ENCODE data around the gene TRAF3IP1.

Gene TRAF3IP1

DNA sequence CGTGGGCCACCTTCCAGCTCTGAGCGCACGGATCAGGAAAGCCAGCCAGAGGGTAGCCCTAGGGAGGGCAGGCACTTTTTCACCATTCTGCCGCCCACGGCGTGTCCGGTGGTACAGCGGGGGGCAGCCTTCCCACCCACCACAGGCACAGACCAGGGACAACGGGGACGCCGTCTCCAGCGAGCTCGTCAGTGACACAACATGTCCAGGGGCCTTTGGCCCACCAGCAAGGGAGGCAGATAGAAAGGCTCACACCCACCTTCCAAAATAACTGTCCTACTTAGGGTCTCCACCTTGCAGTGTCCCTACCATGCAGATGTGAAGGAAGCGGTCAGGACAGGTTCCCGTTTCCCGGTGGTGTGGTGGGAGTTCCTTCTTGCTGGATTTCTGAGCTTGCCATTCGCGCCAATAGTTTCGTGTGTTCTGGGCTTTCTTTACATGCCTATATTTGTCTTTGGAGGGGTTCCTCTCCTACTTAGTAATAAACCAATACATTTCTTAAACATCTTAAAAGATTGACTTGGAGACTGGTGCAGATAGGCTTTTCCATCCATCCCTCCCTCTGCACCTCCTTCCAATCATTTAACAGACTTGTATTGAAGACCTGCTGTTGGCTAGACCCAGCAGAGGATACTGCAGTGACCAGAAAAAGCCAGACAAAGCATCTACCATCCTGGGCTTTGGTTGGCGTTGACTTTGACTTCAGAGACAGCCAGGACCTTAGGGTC is 107.3 kb downstream of the TRAF3IP1 start:
- TF ChIP-seq, protein P1, sequence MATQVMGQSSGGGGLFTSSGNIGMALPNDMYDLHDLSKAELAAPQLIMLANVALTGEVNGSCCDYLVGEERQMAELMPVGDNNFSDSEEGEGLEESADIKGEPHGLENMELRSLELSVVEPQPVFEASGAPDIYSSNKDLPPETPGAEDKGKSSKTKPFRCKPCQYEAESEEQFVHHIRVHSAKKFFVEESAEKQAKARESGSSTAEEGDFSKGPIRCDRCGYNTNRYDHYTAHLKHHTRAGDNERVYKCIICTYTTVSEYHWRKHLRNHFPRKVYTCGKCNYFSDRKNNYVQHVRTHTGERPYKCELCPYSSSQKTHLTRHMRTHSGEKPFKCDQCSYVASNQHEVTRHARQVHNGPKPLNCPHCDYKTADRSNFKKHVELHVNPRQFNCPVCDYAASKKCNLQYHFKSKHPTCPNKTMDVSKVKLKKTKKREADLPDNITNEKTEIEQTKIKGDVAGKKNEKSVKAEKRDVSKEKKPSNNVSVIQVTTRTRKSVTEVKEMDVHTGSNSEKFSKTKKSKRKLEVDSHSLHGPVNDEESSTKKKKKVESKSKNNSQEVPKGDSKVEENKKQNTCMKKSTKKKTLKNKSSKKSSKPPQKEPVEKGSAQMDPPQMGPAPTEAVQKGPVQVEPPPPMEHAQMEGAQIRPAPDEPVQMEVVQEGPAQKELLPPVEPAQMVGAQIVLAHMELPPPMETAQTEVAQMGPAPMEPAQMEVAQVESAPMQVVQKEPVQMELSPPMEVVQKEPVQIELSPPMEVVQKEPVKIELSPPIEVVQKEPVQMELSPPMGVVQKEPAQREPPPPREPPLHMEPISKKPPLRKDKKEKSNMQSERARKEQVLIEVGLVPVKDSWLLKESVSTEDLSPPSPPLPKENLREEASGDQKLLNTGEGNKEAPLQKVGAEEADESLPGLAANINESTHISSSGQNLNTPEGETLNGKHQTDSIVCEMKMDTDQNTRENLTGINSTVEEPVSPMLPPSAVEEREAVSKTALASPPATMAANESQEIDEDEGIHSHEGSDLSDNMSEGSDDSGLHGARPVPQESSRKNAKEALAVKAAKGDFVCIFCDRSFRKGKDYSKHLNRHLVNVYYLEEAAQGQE (IDR thresholded peaks at IDR 0.05; ENCODE audit: insufficient read depth in 1 of 2, low read depth in 2 of 2, low read length in 2 of 2) = no peak
- no peak for TF ChIP-seq FOXP2 (optimal IDR thresholded peaks at IDR 0.05; ENCODE audit: borderline replicate concordance, extremely low read depth, extremely low read length, insufficient read depth)
- no peak for TF ChIP-seq SIN3A (IDR thresholded peaks at IDR 0.05; ENCODE audit: borderline replicate concordance, insufficient read depth, low read length)
- TF ChIP-seq TAF1 (IDR thresholded peaks at IDR 0.05; ENCODE audit: borderline replicate concordance, insufficient read depth, low read length) = no peak
- TF ChIP-seq POLR2AphosphoS5 (IDR thresholded peaks at IDR 0.05; ENCODE audit: low read depth, low read length) = no peak

DNA sequence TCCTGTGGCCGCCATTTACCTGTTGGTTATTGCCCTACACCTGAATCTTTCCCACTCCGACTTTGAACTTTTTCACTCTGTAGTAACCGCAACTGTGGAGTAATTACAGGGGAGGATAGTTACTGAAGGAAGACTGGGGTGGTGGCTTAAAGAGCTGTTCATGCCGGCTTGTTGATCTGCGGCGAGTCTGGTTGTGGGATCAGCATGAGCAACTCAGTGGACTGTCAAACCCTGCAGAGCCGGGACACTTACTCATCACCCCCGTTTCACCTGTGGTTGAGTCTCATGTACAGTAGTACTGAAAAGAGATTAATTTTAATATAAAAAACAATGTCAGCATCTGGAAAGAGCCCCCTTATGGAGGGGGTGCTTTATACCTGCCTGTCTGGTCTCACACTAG is 108.5 kb downstream of the TRAF3IP1 start:
- no peak for TF ChIP-seq TAF1 (IDR thresholded peaks at IDR 0.05; ENCODE audit: borderline replicate concordance, insufficient read depth, low read length)
- TF ChIP-seq POLR2AphosphoS5 (IDR thresholded peaks at IDR 0.05; ENCODE audit: low read depth, low read length) = no peak
- TF ChIP-seq SIN3A (IDR thresholded peaks at IDR 0.05; ENCODE audit: borderline replicate concordance, insufficient read depth, low read length) = no peak
- TF ChIP-seq FOXP2 (optimal IDR thresholded peaks at IDR 0.05; ENCODE audit: borderline replicate concordance, extremely low read depth, extremely low read length, insufficient read depth) = no peak
- TF ChIP-seq, protein P1 (IDR thresholded peaks at IDR 0.05; ENCODE audit: insufficient read depth in 1 of 2, low read depth in 2 of 2, low read length in 2 of 2) = no peak

DNA sequence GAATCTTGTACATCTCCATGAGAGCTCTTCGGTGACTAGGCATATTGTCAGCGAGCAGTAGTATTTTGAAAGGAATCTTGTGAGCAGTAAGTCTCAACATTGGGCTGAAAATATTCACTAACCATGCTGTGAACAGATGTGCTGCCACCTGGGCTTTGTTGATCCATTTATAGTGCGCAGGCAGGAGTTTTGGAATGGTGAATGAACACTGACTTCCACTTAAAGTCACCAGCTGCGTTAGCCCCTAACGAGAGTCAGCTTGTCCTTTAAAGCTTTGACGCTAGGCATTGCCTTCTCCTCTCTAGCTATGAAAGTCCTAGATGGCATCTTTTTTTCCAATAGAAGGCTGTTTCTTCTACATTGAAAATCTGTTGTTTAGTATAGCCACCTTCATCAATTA is 110.5 kb downstream of the TRAF3IP1 start:
- TF ChIP-seq, protein P1 (IDR thresholded peaks at IDR 0.05; ENCODE audit: insufficient read depth in 1 of 2, low read depth in 2 of 2, low read length in 2 of 2) = no peak
- no peak for TF ChIP-seq TAF1 (IDR thresholded peaks at IDR 0.05; ENCODE audit: borderline replicate concordance, insufficient read depth, low read length)
- no peak for TF ChIP-seq SIN3A (IDR thresholded peaks at IDR 0.05; ENCODE audit: borderline replicate concordance, insufficient read depth, low read length)
- TF ChIP-seq POLR2AphosphoS5 (IDR thresholded peaks at IDR 0.05; ENCODE audit: low read depth, low read length) = no peak
- no peak for TF ChIP-seq FOXP2 (optimal IDR thresholded peaks at IDR 0.05; ENCODE audit: borderline replicate concordance, extremely low read depth, extremely low read length, insufficient read depth)

DNA sequence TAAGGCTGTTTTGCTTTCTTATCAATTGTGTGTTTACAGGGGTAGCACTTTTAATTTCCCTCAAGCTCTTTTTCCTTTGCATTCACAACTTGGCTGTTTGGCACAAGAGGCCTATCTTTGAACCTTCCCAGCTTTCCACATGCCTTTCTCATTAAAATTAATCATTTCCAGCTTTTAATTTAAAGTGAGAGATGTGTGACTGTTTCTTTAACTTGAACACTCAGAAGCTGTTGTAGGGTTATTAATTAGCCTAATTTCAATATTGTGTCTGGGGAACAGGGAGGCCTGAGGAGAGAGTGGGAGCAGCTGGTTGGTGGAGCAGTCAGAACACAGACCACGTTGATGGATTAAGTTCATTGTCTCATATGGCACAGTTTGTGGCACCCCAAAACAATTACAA is 111.1 kb downstream of the TRAF3IP1 start:
- TF ChIP-seq, protein P1 (IDR thresholded peaks at IDR 0.05; ENCODE audit: insufficient read depth in 1 of 2, low read depth in 2 of 2, low read length in 2 of 2) = no peak
- TF ChIP-seq FOXP2 (optimal IDR thresholded peaks at IDR 0.05; ENCODE audit: borderline replicate concordance, extremely low read depth, extremely low read length, insufficient read depth) (no peak), TAF1 (IDR thresholded peaks at IDR 0.05; ENCODE audit: borderline replicate concordance, insufficient read depth, low read length) (no peak)

All from PFSK-1 (cell line).